22Rv1 (cell line): ENCODE results near the gene AGAP1.

Experiments used
- H3K27ac ChIP-seq: fragments of 450-650 bp; 2 replicates; pipeline ENCODE4 v1.5.1; 2017
- ZFX ChIP-seq: fragments of 450-650 bp; IDR thresholded peaks from 2 replicates; pipeline ENCODE4 v1.6.1; 2017; ENCODE audit warnings: antibody characterized with exemption, borderline replicate concordance
- TF ChIP-seq, protein P1 (sequence below): fragments of 450-650 bp; IDR thresholded peaks from 2 replicates; pipeline ENCODE4 v1.5.1; 2017; ENCODE audit warnings: mild to moderate bottlenecking

AGAP1 gene

DNA sequence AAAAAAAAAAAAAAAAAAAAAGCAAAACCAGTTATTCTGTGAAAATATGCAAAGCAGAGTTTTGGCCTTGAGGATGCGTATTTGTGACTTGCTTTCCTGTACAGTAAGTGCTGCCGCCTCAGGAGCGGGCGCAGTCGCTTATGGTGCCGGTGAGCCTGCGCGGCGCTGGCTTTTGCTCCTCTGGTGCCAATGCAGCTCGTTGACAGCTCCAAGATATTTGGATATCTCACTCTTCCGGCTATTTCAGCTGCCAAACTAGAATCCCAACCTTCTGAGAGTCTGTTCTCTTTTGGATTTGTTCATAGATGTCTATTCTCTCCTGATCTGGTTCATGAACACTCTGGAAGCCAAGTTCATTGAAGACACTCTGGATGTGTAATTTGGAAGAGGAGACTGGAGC, 184.1 kb downstream of the AGAP1 start:
- no peak overlapping the region for H3K27ac ChIP-seq
- TF ChIP-seq, protein P1, sequence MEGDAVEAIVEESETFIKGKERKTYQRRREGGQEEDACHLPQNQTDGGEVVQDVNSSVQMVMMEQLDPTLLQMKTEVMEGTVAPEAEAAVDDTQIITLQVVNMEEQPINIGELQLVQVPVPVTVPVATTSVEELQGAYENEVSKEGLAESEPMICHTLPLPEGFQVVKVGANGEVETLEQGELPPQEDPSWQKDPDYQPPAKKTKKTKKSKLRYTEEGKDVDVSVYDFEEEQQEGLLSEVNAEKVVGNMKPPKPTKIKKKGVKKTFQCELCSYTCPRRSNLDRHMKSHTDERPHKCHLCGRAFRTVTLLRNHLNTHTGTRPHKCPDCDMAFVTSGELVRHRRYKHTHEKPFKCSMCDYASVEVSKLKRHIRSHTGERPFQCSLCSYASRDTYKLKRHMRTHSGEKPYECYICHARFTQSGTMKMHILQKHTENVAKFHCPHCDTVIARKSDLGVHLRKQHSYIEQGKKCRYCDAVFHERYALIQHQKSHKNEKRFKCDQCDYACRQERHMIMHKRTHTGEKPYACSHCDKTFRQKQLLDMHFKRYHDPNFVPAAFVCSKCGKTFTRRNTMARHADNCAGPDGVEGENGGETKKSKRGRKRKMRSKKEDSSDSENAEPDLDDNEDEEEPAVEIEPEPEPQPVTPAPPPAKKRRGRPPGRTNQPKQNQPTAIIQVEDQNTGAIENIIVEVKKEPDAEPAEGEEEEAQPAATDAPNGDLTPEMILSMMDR: no peak
- no peak for TF ChIP-seq ZFX

DNA sequence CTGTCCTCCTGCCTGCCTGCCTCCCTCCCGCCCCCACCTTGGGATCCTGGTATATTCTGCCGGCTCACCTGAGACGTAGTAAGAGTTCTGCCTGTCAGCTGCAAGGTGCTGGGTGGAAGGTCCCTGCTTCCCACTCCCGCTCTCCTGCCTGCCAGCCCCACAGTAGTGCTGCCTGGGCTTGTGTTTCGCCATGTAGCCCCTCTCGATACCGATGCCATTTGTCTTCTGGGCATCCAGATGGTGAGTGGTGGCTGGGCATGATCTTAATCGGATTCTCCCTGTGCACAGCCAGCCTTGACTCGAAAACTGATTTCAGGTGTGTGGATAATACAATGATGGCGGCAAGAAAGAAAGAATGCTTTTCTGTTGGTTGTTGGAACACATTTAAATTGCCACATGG, 184.9 kb downstream of the AGAP1 start:
- TF ChIP-seq ZFX: no peak
- TF ChIP-seq, protein P1: no peak
- H3K27ac ChIP-seq: no peak overlapping the region

DNA sequence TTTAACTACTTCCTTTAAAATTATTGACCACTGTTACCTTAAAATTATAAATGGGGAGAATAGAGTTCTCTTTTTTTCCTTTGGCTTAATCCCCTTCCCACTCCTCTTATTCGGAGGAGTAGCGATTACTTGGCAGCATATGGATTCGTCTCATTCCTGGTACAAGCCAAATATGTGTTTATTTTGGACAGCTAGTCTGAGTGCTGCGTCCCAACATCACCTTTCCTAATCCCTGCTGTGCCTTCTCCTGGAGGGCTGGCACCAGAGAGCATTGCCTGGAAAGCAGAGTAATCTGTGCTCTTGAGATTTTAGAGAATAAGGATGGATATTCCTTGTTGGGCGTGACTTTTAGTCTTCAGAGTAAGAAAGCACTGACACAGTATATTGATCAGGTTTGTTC, 185.6 kb downstream of the AGAP1 start:
- no peak for TF ChIP-seq ZFX
- TF ChIP-seq, protein P1: no peak
- no peak overlapping the region for H3K27ac ChIP-seq

DNA sequence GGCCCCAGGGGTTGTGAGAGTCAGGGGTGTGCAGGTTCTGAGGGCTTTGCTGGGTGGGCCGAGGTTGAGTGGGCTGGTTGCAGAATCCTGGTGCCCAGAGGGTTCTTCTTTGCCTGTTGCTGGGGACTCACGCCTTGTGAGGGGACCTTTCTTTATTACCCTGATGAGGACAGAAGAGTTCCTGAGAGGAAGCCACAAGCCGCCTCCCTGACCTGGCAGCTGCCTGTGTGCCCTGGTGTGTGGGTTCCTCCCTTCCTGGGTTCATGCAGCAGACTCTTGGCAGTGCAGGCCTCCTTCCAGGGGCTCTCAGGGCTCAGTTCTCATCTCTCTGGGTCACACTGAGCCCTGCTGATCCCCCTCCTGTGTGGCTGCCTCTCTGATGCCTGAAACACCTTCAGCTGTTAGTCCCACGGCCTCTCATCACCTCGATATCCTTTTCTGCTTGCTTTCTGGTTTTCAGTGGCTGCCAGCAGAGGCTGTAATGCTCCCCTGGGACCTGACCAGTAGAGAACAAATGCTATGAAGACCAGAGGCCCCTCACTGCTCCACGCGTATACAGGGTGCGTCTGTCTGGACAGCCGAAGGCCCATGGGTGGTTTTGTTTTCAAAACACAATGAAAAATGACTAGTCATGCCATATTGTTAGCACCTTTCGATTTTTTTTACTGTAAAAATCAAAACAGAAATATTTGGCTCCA, 191.3 kb downstream of the AGAP1 start:
- H3K27ac ChIP-seq: no peak overlapping the region
- TF ChIP-seq, protein P1: no peak
- TF ChIP-seq ZFX: no peak

DNA sequence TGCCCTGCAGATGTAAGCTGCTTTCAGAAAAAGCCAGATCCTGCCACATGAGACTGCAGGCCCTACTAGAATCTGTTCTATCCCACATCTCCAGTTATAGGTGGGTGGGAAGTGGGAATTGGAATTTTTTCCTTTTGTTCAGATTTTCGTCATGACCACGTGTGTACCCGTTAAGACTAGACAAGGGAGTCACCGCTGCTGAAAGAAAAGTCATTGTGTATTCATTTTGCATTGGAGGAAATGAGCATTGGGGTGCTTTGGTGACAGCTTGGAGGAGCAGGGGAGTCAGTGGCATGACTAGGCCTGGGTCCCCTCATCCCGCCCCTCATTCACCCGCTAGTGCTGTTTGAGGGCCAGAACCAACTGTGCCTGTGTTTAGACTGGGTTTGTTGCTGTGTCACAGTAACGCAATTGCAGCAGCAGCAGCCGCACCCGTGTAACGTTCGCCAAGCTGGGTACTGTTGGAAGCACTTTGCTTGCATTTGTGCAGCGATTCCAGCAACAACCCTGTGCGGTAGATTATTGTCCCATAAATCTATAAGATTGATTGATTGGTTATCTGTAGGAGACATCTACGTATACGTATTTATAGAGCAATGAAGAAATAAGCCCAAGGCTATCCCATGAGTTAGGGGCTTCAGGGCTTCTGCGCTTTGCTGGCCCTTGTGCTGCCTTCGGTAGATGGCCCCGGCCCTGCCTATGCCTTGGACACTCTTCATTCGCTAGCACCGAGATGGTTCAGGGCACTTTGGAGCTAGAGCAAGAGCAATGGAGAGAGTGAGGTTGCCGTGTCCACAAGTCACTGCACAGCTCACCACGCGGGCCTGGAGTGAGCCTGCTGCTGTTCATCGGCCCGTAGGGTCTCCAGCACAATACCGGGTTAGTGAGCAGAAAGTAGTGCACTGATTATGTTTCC, 194.9 kb downstream of the AGAP1 start:
- no peak overlapping the region for H3K27ac ChIP-seq
- TF ChIP-seq, protein P1: no peak
- TF ChIP-seq ZFX: no peak

DNA sequence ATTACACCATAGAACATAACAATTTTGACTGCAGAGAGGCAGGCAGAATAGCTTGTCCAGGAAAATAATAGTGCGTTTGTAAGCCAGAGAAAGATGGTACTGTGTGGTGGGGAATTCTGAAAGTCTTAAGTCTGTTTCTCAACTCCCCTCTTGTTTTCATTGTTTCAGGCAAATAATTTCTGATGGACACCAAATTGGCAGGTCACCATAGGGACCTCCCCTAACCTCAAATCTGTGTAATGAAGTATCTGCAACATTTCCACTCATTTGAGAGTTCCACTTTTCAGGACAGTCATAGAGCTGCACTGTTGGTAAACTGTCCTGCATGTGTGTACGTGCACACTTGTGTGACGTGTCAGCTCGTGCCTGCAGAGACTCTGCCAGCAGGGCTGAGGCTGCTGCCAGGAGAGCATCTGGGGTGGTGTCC, 195.6 kb downstream of the AGAP1 start:
- TF ChIP-seq, protein P1: no peak
- TF ChIP-seq ZFX: no peak
- no peak overlapping the region for H3K27ac ChIP-seq
